Retinal pigment epithelial cell (primary cell): Measurements from ENCODE around the gene BCS1L.

Experiments
- DNase-seq: peaks from one replicate; pipeline ENCODE4 v3.0.0-alpha.2; 2010; ENCODE audit warnings: low read depth
- H3K4me3 ChIP-seq: 2 replicates; pipeline ENCODE4 v1.5.1; 2011; ENCODE audit warnings: mild to moderate bottlenecking, low read length, control low read depth, moderate library complexity
- TF ChIP-seq, protein P1 (sequence below): conservative IDR thresholded peaks from 2 replicates; pipeline ENCODE4 v1.5.1; 2011; ENCODE audit warnings: low read depth, low read length, control low read depth, inconsistent platforms

Gene BCS1L, protein sequence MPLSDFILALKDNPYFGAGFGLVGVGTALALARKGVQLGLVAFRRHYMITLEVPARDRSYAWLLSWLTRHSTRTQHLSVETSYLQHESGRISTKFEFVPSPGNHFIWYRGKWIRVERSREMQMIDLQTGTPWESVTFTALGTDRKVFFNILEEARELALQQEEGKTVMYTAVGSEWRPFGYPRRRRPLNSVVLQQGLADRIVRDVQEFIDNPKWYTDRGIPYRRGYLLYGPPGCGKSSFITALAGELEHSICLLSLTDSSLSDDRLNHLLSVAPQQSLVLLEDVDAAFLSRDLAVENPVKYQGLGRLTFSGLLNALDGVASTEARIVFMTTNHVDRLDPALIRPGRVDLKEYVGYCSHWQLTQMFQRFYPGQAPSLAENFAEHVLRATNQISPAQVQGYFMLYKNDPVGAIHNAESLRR

DNA sequence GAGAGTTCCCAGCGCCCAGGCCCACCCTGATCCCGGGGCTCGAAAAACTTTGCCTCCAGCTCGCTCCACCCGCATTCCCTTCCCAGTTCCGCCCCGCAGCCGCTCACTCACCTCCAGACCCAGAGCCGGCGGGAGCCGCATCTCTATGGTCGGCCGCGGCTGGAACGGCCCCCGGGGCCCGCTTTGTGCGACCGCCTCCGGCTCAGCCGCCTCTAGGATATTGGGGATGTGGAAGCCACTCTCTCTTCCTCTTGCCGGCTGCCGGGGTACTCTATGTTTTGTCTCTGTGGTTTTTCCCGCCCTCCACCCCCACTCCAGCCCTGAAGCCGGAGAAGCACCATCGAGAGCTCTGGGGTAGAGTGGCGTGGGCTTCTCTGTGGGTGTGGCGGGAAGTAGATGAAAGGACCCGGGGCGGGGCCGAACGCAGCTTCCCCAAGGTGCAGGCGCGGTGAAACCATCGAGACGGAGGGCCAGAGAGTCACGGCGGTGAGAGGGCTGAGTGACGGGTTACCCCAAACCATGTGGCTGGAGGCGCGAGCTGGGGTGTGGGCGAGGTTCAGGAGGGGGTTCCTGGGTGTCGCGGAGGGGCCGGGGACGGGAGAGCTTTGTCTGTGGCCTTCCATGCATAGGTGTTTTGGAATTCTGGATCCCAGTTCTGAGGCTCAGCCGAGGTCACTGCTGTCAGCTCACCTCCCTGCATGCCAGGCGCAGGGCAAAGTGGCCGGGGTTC is at the start of gene BCS1L, which contains the start of gene ZNF142:
BCS1L (plus strand) TSS at position 426 of the 730 bp plus-strand sequence. CDS start 1,305 bp downstream, outside the sequence.
ZNF142 (minus strand) TSS at position 366 of the 730 bp plus-strand sequence. CDS start 3,194 bp downstream, outside the sequence.
- peak; percentile 31 for DNase-seq
- H3K4me3 ChIP-seq: peak within 1 kb of the TSS; percentile 91
- TF ChIP-seq, protein P1, sequence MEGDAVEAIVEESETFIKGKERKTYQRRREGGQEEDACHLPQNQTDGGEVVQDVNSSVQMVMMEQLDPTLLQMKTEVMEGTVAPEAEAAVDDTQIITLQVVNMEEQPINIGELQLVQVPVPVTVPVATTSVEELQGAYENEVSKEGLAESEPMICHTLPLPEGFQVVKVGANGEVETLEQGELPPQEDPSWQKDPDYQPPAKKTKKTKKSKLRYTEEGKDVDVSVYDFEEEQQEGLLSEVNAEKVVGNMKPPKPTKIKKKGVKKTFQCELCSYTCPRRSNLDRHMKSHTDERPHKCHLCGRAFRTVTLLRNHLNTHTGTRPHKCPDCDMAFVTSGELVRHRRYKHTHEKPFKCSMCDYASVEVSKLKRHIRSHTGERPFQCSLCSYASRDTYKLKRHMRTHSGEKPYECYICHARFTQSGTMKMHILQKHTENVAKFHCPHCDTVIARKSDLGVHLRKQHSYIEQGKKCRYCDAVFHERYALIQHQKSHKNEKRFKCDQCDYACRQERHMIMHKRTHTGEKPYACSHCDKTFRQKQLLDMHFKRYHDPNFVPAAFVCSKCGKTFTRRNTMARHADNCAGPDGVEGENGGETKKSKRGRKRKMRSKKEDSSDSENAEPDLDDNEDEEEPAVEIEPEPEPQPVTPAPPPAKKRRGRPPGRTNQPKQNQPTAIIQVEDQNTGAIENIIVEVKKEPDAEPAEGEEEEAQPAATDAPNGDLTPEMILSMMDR: no peak

DNA sequence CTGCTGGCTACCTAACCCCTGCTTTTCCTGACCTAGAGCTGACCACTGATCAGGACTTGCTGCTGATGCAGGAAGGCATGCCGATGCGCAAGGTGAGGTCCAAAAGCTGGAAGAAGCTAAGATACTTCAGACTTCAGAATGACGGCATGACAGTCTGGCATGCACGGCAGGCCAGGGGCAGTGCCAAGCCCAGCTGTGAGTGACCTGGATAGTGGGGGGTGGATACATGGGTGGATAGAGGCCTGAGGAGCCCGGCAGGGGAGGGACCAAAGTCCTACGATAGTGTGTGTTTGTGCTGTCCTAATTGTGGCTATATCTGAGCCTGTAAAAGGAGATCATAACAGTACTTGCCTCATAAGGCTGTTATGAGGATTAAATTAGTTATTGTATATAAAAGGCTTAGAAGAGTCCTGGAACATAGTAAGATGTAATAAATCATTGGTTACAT is 43.6 kb upstream of the BCS1L start:
- no peak for DNase-seq
- TF ChIP-seq, protein P1: no peak
- H3K4me3 ChIP-seq: no peak overlapping the region

DNA sequence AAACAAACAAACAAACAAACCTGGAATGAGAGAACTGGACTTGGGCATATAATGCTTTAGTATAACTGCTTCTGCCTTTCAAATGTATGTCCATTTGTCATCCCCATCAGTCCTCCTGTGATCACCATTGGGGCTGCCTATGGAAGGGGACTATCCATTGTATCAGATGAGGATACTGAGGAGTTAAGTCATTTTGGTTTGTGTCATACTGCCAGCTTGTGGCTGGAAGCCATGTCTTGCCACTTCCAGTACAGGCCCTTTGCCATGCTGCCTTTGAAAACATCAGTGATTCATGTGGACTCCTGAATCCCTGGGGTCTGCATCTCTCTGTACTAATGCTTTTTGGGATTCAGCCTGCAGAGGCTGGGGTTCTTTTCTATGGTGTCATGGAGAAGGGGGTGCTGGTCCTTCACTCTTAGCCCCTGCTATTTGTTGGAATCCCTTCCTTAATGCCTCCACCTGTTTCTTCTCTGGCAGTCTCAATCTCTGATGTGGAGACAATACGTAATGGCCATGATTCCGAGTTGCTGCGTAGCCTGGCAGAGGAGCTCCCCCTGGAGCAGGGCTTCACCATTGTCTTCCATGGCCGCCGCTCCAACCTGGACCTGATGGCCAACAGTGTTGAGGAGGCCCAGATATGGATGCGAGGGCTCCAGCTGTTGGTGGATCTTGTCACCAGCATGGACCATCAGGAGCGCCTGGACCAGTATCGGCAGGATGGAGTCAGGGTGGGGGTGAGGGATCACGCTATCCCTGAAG is 41.2 kb upstream of the BCS1L start:
- DNase-seq: no peak
- no peak overlapping the region for H3K4me3 ChIP-seq
- TF ChIP-seq, protein P1: no peak

DNA sequence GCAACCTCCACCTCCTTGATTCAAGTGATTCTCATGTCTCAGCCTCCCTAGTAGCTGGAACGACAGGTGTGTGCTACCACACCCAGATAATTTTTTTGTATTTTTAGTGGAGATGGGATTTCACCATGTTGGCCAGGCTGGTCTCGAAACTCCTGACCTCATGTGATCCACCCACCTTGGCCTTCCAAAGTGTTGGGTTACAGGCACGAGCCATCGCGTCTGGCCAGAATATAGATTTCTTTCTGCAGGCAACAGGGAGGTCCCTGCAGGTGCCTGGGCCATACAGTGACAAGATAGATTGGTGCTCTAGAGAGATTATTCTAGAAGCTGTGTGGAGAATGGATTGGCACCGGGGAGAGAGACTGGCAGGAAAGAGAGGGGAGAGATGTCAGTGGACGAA is 38.5 kb upstream of the BCS1L start:
- DNase-seq: no peak
- no peak overlapping the region for H3K4me3 ChIP-seq
- TF ChIP-seq, protein P1: no peak

DNA sequence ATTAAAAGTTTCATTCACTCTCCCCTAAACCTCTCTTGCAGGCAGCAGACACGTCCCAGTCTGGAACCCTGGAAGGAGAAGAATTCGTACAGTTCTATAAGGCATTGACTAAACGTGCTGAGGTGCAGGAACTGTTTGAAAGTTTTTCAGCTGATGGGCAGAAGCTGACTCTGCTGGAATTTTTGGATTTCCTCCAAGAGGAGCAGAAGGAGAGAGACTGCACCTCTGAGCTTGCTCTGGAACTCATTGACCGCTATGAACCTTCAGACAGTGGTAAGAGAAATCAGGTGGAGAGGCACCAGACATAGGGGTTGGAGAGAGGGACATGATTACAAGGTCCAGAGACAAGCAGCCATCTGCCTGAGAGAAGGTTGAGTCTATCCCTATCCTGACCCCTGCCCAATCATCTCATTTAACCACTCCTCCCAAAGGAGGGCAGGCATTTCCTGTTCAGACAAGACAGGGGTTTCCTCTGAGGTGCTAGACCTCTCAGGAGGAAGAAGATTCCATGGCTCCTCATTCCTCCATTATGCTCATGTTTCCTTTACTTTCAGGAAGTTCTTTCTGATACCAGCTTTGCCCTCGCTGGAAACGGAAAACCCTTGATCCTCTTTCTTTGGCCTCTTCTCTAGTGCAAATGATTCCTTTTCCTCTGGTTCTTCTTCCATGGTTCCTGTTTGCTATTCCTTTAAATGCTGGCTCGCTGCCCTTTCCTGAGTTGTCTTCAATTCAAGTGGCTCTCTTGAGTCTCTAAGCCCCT is 36.7 kb upstream of the BCS1L start:
- DNase-seq: peak; percentile 3
- no peak overlapping the region for H3K4me3 ChIP-seq

DNA sequence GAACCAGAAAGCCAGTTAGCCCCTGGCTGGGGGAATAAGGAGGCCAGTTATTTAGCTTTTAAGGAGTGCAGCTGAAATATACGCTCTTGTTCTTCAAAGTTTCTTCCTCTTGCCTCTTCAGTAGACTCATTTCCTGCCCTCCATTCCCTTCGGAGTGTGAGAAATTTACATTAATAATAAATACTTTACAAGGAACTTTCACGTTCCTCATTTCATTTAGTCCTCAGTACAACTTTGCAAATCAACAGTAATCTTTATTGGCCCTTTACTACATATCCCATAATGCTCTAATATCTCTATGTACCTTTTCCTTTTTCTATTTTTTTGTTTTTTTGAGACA is 36.1 kb upstream of the BCS1L start:
- no peak overlapping the region for H3K4me3 ChIP-seq
- TF ChIP-seq, protein P1: no peak

More for the DNA sequence above, 36.7 kb upstream of the BCS1L start:
- TF ChIP-seq, protein P1: no peak

More for the DNA sequence above, 36.1 kb upstream of the BCS1L start:
- no peak for DNase-seq
